Parathyroid adenoma (tissue), 2 donors: Measurements from ENCODE around the gene PPP5C.

Source experiments
- H2AFZ ChIP-seq: fragments of 300-600 bp; sonication (generic); one replicate; pipeline ENCODE4 v1.7.0; 2017; ENCODE audit warnings: antibody characterized with exemption, mild to moderate bottlenecking
- H3K27ac ChIP-seq: fragments of 300-600 bp; sonication (generic); one replicate; pipeline ENCODE4 v1.7.0; 2017
- H3K27me3 ChIP-seq: fragments of 300-600 bp; sonication (generic); one replicate; pipeline ENCODE4 v1.7.0; 2017; ENCODE audit warnings: low read length; ENCODE audit not compliant: control insufficient read depth, insufficient read depth
- H3K36me3 ChIP-seq: fragments of 300-600 bp; sonication (generic); one replicate; pipeline ENCODE4 v1.7.0; 2017; ENCODE audit warnings: low read length; ENCODE audit not compliant: control insufficient read depth, insufficient read depth
- H3K4me1 ChIP-seq: fragments of 300-600 bp; sonication (generic); one replicate; pipeline ENCODE4 v1.7.0; 2017; ENCODE audit warnings: control low read depth
- H3K4me2 ChIP-seq: fragments of 300-600 bp; sonication (generic); one replicate; pipeline ENCODE4 v1.7.0; 2017; ENCODE audit warnings: low read length
- H3K4me3 ChIP-seq: fragments of 300-600 bp; sonication (generic); one replicate; pipeline ENCODE4 v1.7.0; 2017; ENCODE audit warnings: low read depth, low read length
- H3K79me2 ChIP-seq: fragments of 300-600 bp; sonication (generic); one replicate; pipeline ENCODE4 v1.7.0; 2017; ENCODE audit warnings: control low read depth
- H3K9ac ChIP-seq: fragments of 300-600 bp; sonication (generic); one replicate; pipeline ENCODE4 v1.7.0; 2017; ENCODE audit warnings: mild to moderate bottlenecking
- H3K9me3 ChIP-seq: fragments of 300-600 bp; sonication (generic); one replicate; pipeline ENCODE4 v1.7.0; 2017; ENCODE audit warnings: low read length; ENCODE audit not compliant: control insufficient read depth
- TF ChIP-seq, protein P1 (sequence below): fragments of 300-600 bp; sonication (generic); IDR thresholded peaks from one replicate; pipeline ENCODE4 v1.7.0; 2017; ENCODE audit warnings: antibody characterized with exemption, mild to moderate bottlenecking
- donor health status: primary hyperparathyroidism.

Gene PPP5C

DNA sequence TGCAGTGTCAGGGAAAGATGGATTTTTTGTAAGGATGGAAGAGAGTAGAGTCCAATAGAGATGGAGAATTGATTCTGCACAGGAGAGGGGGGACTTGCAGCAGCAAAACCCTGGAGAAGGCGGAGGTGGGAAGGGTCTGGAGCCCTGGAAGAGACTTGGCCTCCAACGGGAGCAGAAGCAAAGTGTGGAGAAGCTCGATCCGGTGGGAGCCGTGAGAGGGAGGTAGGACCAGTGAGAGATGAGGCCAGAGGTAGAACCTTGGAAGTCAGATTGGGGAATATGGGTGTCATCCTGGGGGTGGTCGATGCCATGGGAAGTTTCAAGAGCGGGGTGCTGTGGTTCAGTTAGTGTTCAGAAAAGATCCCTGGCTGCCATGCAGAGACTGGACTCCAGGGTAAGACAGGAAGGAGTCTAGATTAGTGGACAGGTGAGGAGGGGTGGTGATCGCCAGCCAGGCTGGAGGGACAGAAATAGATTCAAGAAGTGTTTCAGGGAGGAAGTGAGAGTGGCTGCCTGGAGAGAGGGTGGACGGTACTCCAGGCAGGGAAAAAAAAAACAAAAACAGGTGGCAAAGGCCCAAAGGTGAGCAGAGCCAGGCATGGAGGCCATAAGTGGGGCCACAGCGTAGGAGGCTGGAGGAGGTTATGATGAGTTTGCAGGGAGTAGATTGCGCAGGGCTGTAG lies 2.6 kb downstream of the PPP5C start:
- Histone ChIP-seq H3K27ac (no peak overlapping the region), H3K27me3 (no peaks in the 10 kb centered on the region), H3K9me3 (no peaks in the 10 kb centered on the region), H3K79me2 (peaks cover 42% of the 10 kb centered on the region), H3K9ac (no peak overlapping the region), H2AFZ (no peak overlapping the region), H3K4me1 (peaks cover 10% of the 10 kb centered on the region), H3K4me2 (no peak overlapping the region), H3K36me3 (no peaks in the 10 kb centered on the region), H3K4me3 (no peak overlapping the region)
- TF ChIP-seq, protein P1, sequence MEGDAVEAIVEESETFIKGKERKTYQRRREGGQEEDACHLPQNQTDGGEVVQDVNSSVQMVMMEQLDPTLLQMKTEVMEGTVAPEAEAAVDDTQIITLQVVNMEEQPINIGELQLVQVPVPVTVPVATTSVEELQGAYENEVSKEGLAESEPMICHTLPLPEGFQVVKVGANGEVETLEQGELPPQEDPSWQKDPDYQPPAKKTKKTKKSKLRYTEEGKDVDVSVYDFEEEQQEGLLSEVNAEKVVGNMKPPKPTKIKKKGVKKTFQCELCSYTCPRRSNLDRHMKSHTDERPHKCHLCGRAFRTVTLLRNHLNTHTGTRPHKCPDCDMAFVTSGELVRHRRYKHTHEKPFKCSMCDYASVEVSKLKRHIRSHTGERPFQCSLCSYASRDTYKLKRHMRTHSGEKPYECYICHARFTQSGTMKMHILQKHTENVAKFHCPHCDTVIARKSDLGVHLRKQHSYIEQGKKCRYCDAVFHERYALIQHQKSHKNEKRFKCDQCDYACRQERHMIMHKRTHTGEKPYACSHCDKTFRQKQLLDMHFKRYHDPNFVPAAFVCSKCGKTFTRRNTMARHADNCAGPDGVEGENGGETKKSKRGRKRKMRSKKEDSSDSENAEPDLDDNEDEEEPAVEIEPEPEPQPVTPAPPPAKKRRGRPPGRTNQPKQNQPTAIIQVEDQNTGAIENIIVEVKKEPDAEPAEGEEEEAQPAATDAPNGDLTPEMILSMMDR, result no peak

DNA sequence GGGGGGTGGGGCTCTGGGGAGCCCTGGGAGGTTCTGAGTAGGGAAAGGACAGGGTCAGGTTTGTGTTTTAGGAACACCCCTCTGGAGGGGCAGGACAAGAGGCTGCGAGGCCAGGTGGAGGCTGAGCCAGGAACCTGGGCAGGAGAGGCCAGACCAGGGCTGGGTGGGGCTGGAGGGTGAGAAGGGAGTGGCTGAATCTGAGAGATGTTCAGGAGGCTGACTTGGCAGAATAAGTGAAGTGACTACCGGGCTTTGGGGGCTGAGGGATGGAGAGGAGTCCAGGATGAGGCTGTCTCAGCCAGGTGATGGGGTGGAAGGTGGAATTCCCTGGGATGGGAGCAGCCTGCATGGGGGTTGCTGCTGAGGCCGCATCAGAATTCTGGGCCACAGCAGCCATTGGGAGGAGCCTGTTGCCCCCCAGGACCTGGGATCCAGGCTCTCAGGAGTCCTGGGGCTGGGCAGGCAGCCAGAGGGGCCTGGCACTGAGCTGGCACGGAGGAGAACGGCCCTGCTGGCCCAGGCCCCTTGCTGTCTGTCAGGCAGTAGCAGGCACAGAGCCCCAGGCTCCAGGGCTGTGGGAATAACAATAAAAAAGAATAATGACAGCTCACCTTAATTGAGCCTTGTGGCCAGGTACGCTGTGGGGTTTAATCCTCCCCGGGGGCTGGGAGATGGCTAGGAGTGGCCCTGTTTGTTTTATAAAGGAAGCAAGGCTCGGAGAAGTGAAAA lies 3.3 kb downstream of the PPP5C start:
- H2AFZ ChIP-seq, result no peak overlapping the region
- no peaks in the 10 kb centered on the region for H3K27me3 ChIP-seq
- H3K36me3 ChIP-seq, result no peaks in the 10 kb centered on the region
- no peak overlapping the region for H3K9ac ChIP-seq
- no peaks in the 10 kb centered on the region for H3K9me3 ChIP-seq
- H3K79me2 ChIP-seq, result peaks cover 43% of the 10 kb centered on the region
- no peak overlapping the region for H3K4me3 ChIP-seq
- no peak overlapping the region for H3K4me2 ChIP-seq
- TF ChIP-seq, protein P1, result no peak
- no peak overlapping the region for H3K27ac ChIP-seq
- H3K4me1 ChIP-seq, result peaks cover 10% of the 10 kb centered on the region

DNA sequence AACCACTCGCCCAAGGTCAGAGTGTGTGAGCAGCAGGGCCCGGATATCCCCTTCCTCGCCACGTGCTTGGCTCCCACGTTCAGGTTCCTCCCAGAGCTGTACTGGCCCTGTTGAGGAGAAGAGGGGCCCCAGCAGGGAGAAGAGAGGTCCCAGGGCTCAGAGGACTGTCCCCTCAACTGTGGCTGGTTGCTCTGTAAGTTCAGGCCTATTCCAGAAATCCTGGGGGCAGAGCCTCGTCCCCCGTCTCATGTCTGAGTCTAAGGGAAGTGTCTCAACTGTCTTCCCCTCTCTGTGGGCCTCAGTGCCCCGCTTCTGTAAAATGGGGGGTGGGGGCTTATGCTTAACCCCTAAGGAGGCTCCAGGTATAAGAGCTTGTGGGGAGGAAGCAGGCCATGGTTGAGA lies 3.9 kb downstream of the PPP5C start:
- no peak overlapping the region for H2AFZ ChIP-seq
- H3K27ac ChIP-seq, result no peak overlapping the region
- H3K9ac ChIP-seq, result no peak overlapping the region
- H3K36me3 ChIP-seq, result no peaks in the 10 kb centered on the region
- TF ChIP-seq, protein P1, result no peak
- no peak overlapping the region for H3K4me3 ChIP-seq
- H3K4me1 ChIP-seq, result peaks cover 10% of the 10 kb centered on the region
- no peaks in the 10 kb centered on the region for H3K27me3 ChIP-seq
- H3K9me3 ChIP-seq, result no peaks in the 10 kb centered on the region
- peaks cover 43% of the 10 kb centered on the region for H3K79me2 ChIP-seq
- peak overlapping the region; percentile 26 for H3K4me2 ChIP-seq

DNA sequence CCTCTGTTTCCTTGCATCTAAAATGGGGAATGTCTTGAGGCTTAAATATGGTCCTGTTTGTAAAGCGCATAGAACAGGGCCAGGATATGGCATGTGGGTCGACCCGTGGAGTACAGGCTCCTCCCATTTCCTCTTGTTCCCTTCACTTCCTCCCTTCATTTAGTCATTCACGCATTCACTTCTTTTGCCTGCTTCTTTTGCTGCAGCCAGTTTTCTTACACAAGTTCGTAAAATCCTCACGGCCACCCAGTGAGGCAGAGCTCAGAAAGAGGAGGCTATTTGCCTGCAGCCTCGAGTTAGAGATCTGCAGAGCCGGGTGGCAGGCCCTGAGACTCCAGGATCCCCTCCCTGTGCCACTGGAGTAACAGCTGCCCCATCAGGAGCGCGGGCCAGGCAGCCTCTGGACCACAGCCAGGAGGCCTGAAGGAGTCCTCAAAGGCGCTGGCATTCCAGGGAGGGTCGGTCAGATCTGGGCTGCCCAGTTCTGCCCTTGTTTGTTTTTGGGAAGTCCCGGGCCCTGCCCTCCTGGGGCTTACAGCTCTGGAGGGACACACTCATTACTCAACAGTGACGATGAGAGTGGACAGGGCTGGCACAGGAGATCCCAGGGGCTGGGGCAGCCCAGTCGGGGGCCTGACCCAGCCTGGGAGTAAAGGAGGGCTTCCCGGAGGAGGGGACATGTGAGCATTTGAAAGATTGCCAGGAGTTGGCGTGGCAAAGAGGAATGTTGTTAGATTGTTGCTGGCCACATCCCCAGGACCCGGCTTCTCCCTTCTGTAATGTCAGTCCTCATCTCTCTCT lies 4.6 kb downstream of the PPP5C start:
- TF ChIP-seq, protein P1, result no peak
- no peaks in the 10 kb centered on the region for H3K36me3 ChIP-seq
- H3K4me2 ChIP-seq, result peak overlapping the region; percentile 26
- H3K79me2 ChIP-seq, result peaks cover 43% of the 10 kb centered on the region
- H3K27ac ChIP-seq, result no peak overlapping the region
- no peak overlapping the region for H3K9ac ChIP-seq
- no peaks in the 10 kb centered on the region for H3K27me3 ChIP-seq
- no peak overlapping the region for H2AFZ ChIP-seq
- no peak overlapping the region for H3K4me3 ChIP-seq
- peaks cover 7% of the 10 kb centered on the region for H3K4me1 ChIP-seq
- no peaks in the 10 kb centered on the region for H3K9me3 ChIP-seq
